GM10248 (cell line): ENCODE results near the gene TNFAIP8.

Experiments
- CTCF ChIA-PET: fragments of 300-600 bp; sonication (Branson Sonifier 250); formaldehyde crosslinking; extraction: SDS; loops from one replicate; lab custom pipeline; 2021; ENCODE audit warnings: antibody characterized with exemption; lab: Yijun Ruan, JAX
- POLR2A ChIA-PET: fragments of 350-650 bp; sonication (Branson Sonifier 250); formaldehyde crosslinking; extraction: SDS; loops from one replicate; lab custom pipeline; 2020; ENCODE audit warnings: antibody characterized with exemption; lab: Yijun Ruan, JAX
- DNase-seq: peaks from one replicate; pipeline ENCODE4 v3.0.0; 2012; ENCODE audit errors: extremely low spot score
- CTCF ChIP-seq: IDR thresholded peaks from 2 replicates; pipeline ENCODE4 v1.5.1; 2012; ENCODE audit warnings: mild to moderate bottlenecking, low read depth; ENCODE audit errors: extremely low read depth, missing control alignments, control extremely low read depth

The TNFAIP8 gene

GRCh38 chr5:119371146-119371545, 15.3 kb downstream of the TNFAIP8 start:
- CTCF ChIA-PET, result interaction anchor here (1.1 to 2.6 kb wide), 10 partner anchors 8 to 383 kb away, joined by 3 to 14 read pairs (median 6); partner anchors contain the start of gene DTWD2

GRCh38 chr5:119373449-119373858, 17.6 kb downstream of the TNFAIP8 start:
- no peak for TF ChIP-seq CTCF
- ChIA-PET CTCF (interaction anchor here (1.0 to 2.4 kb wide), 8 partner anchors 8 to 384 kb away, joined by 3 to 11 read pairs (median 4); no protein-coding TSS in a partner anchor), POLR2A (no interaction called here)
- DNase-seq, result no peak

More at GRCh38 chr5:119371146-119371545, 15.3 kb downstream of the TNFAIP8 start:
- no peak for TF ChIP-seq CTCF
- POLR2A ChIA-PET, result no interaction called here
- no peak for DNase-seq

- CTCF ChIA-PET, result interaction anchor here (0.9 to 1.8 kb wide), 4 partner anchors 10 to 387 kb away, joined by 3 to 7 read pairs (median 4); partner anchors contain the start of gene DTWD2
- no peak for TF ChIP-seq CTCF
- no peak for DNase-seq
- POLR2A ChIA-PET, result no interaction called here
Observed at GRCh38 chr5:119374901-119375300, 19.1 kb downstream of the TNFAIP8 start.

GRCh38 chr5:119377066-119377465, 21.2 kb downstream of the TNFAIP8 start:
- TF ChIP-seq CTCF, result no peak
- no peak for DNase-seq
- CTCF ChIA-PET, result interaction anchor here (1.7 kb wide), 1 partner anchor 40 kb away, joined by 5 read pairs; no protein-coding TSS in a partner anchor
- POLR2A ChIA-PET, result no interaction called here

- TF ChIP-seq CTCF, result no peak
- DNase-seq, result no peak
- CTCF ChIA-PET, result interaction anchor here (0.9 to 7.0 kb wide), 7 partner anchors 8 to 63 kb away, joined by 3 to 31 read pairs (median 5); no protein-coding TSS in a partner anchor
- POLR2A ChIA-PET, result no interaction called here
Observed at GRCh38 chr5:119378075-119378700, 22.4 kb downstream of the TNFAIP8 start.

- TF ChIP-seq CTCF, result no peak
- ChIA-PET POLR2A (no interaction called here), CTCF (interaction anchor here (0.8 to 7.0 kb wide), 12 partner anchors 9 to 392 kb away, joined by 3 to 31 read pairs (median 6); no protein-coding TSS in a partner anchor)
- no peak for DNase-seq
Observed at GRCh38 chr5:119379096-119379495, 23.3 kb downstream of the TNFAIP8 start.
